Endothelial cell of umbilical vein (primary cell): Measurements from ENCODE around the gene ELMO1. TPM values are rescaled to one million over a fixed set of nuclear protein-coding genes. Genes with fewer than 3 reads are reported as not detected.

Source experiments
- BruUV-seq: library from RNA; stranded (reverse); fragments of 400-500 nt; replicated peaks from 2 replicates; lab custom pipeline; 2021; lab: Mats Ljungman, UMichigan
- CTCF ChIA-PET: fragments of 300-600, 350-600 bp; sonication (Branson Sonifier 250); formaldehyde crosslinking; loops from one replicate; lab custom pipeline; 2021; ENCODE audit warnings: antibody characterized with exemption, inconsistent platforms; lab: Charles Lee
- POLR2A ChIA-PET: fragments of 300-600, 350-600 bp; sonication (Branson Sonifier 250); formaldehyde crosslinking; loops from one replicate; lab custom pipeline; 2021; ENCODE audit warnings: antibody characterized with exemption, inconsistent platforms; lab: Charles Lee
- DNase-seq: peaks from one replicate; pipeline ENCODE4 v3.0.0-alpha.2; 2011; ENCODE audit warnings: low read depth, low spot score
- FAIRE-seq: peaks from 2 replicates; lab custom pipeline; 2011; peaks lifted over from hg19 to GRCh38; lab: Jason Lieb, UNC
- H2AFZ ChIP-seq: 2 replicates; pipeline ENCODE4 v1.6.0; 2012; ENCODE audit warnings: low read depth, low read length, control low read depth, inconsistent platforms
- H3K27ac ChIP-seq: 2 replicates; pipeline ENCODE4 v1.5.1; 2011; ENCODE audit warnings: low read depth, mild to moderate bottlenecking, control low read depth, low read length, moderate library complexity; ENCODE audit not compliant: insufficient read depth
- H3K27me3 ChIP-seq, 2 experiments: 2 replicates each; pipeline versions ENCODE4 v1.6.0 to v1.6.1; 2011; ENCODE audit warnings: low read length in 2 of 2, mixed read lengths in 1 of 2; ENCODE audit not compliant: control insufficient read depth in 2 of 2, insufficient read depth in 2 of 2
- H3K36me3 ChIP-seq, 2 experiments: 2 replicates in 1 of 2; 3 replicates in 1 of 2; pipeline ENCODE4 v1.5.1; 2011; ENCODE audit warnings: low read length in 2 of 2, mild to moderate bottlenecking in 1 of 2, moderate library complexity in 1 of 2; ENCODE audit not compliant: control insufficient read depth in 2 of 2, insufficient read depth in 2 of 2; ENCODE audit errors: extremely low read depth in 1 of 2
- H3K4me1 ChIP-seq: 3 replicates; pipeline ENCODE4 v1.5.1; 2011; ENCODE audit warnings: mild to moderate bottlenecking, low read length; ENCODE audit not compliant: control insufficient read depth, insufficient read depth; ENCODE audit errors: extremely low read depth
- H3K4me2 ChIP-seq: 2 replicates; pipeline ENCODE4 v1.6.1; 2011; ENCODE audit warnings: low read length, control low read depth, mixed read lengths; ENCODE audit not compliant: insufficient read depth
- H3K4me3 ChIP-seq, 3 experiments: fragments of 200-600 bp in 1 of 3; sonication (generic), shearing (Covaris generic) in 1 of 3; replicated peaks in 1 of 3; 2 replicates each; pipeline ENCODE4 v1.5.1; 2011 to 2016; ENCODE audit warnings: control low read depth in 3 of 3, low read length in 3 of 3, mild to moderate bottlenecking in 2 of 3, inconsistent platforms in 1 of 3, low read depth in 1 of 3, moderate library complexity in 1 of 3; ENCODE audit not compliant: insufficient read depth in 1 of 3
- H3K79me2 ChIP-seq: 2 replicates; pipeline ENCODE4 v1.6.0; 2012; ENCODE audit warnings: low read length, inconsistent platforms; ENCODE audit not compliant: control insufficient read depth, insufficient read depth
- H3K9ac ChIP-seq: replicated peaks from 2 replicates; pipeline ENCODE3; 2011; ENCODE audit warnings: low read length, control low read depth; ENCODE audit not compliant: insufficient read depth; ENCODE audit errors: extremely low read depth
- H3K9me1 ChIP-seq: replicated peaks from 3 replicates; pipeline ENCODE4 v1.6.0; 2011; ENCODE audit warnings: mild to moderate bottlenecking, low read length; ENCODE audit not compliant: control insufficient read depth, insufficient read depth; ENCODE audit errors: extremely low read depth
- H3K9me3 ChIP-seq: replicated peaks from 2 replicates; pipeline ENCODE4 v1.5.1; 2012; ENCODE audit warnings: low read length, inconsistent platforms; ENCODE audit not compliant: control insufficient read depth, insufficient read depth
- H4K20me1 ChIP-seq: replicated peaks from 2 replicates; pipeline ENCODE3; 2011; ENCODE audit warnings: mild to moderate bottlenecking, low read length; ENCODE audit not compliant: control insufficient read depth, insufficient read depth; ENCODE audit errors: extremely low read depth
- EZH2 ChIP-seq: IDR thresholded peaks from 2 replicates; pipeline ENCODE4 v1.6.1; 2012; ENCODE audit warnings: borderline replicate concordance, low read depth, mild to moderate bottlenecking, moderate library complexity, low read length, inconsistent platforms; ENCODE audit not compliant: severe bottlenecking
- FOS ChIP-seq: IDR thresholded peaks from 2 replicates; pipeline ENCODE4 v1.6.1; 2011; ENCODE audit warnings: mild to moderate bottlenecking, low read length, moderate library complexity, borderline replicate concordance; ENCODE audit not compliant: insufficient read depth
- GATA2 ChIP-seq: IDR thresholded peaks from 2 replicates; pipeline ENCODE4 v1.7.0; 2011; ENCODE audit warnings: low read depth, mild to moderate bottlenecking, moderate library complexity, mixed read lengths, low read length; ENCODE audit not compliant: insufficient read length, insufficient read depth
- JUN ChIP-seq: IDR thresholded peaks from 2 replicates; pipeline ENCODE4 v1.6.1; 2011; ENCODE audit warnings: borderline replicate concordance, low read depth; ENCODE audit not compliant: insufficient read length, insufficient read depth
- MYC ChIP-seq: IDR thresholded peaks from one replicate; pipeline ENCODE4 v1.6.1; 2011; ENCODE audit warnings: mild to moderate bottlenecking, low read depth, low read length
- POLR2A ChIP-seq: IDR thresholded peaks from 2 replicates; pipeline ENCODE4 v1.6.1; 2012; ENCODE audit warnings: low read depth, mild to moderate bottlenecking, control low read depth, low read length
- POLR2AphosphoS5 ChIP-seq: IDR thresholded peaks from 2 replicates; pipeline ENCODE4 v1.6.1; 2012; ENCODE audit warnings: low read depth, mild to moderate bottlenecking, control low read depth, low read length, moderate library complexity; ENCODE audit not compliant: insufficient read depth
- dilution Hi-C: fragments of 300-500 bp; cut with MboI; formaldehyde crosslinking; loops from one replicate; pipeline ENCODE4 v1.15.0; 2019; ENCODE audit warnings: low sequenced_read_pairs; ENCODE audit not compliant: extremely low pct_ligation_motif_present
- intact Hi-C: fragments of 100-400 bp; cut with micrococcal nuclease; formaldehyde crosslinking; loops from one replicate; pipeline ENCODE4 v1.10.0; 2022
- polyA plus RNA-seq, 4 experiments: library from polyadenylated mRNA; depleted of rRNA in 3 of 4; stranded (reverse) in 3 of 4; unstranded in 1 of 4; fragments of >200 nt; gene quantifications; 2 replicates each; pipeline versions ENCODE4 v1.2.1 to v1.2.3, GENCODE V29; 2011 to 2012; ENCODE audit warnings: missing spikeins in 1 of 4
- total RNA-seq: library from RNA; stranded (reverse); gene quantifications from 2 replicates; pipeline ENCODE4 v1.2.3, GENCODE V29; 2021
- TF ChIP-seq, protein P1 (sequence below): IDR thresholded peaks from 2 replicates; pipeline ENCODE4 v1.6.1; 2011; ENCODE audit not compliant: insufficient read depth, insufficient read length
- TF ChIP-seq, protein P2 (sequence below), 2 donors: IDR thresholded peaks; 1 replicate in 1 of 2; 2 replicates in 1 of 2; pipeline ENCODE4 v1.5.1; 2011; ENCODE audit warnings: low read length in 2 of 2, mild to moderate bottlenecking in 2 of 2, moderate library complexity in 2 of 2, control low read depth in 1 of 2, inconsistent platforms in 1 of 2, low read depth in 1 of 2; ENCODE audit not compliant: insufficient read depth in 1 of 2; ENCODE audit errors: extremely low read depth in 1 of 2

The ELMO1 gene
- total and polyA plus RNA-seq, 2 donors (not counting 3 experiments of a cell fraction or from before 2014, with no cell fraction given): 17.0 to 30.6 TPM

DNA sequence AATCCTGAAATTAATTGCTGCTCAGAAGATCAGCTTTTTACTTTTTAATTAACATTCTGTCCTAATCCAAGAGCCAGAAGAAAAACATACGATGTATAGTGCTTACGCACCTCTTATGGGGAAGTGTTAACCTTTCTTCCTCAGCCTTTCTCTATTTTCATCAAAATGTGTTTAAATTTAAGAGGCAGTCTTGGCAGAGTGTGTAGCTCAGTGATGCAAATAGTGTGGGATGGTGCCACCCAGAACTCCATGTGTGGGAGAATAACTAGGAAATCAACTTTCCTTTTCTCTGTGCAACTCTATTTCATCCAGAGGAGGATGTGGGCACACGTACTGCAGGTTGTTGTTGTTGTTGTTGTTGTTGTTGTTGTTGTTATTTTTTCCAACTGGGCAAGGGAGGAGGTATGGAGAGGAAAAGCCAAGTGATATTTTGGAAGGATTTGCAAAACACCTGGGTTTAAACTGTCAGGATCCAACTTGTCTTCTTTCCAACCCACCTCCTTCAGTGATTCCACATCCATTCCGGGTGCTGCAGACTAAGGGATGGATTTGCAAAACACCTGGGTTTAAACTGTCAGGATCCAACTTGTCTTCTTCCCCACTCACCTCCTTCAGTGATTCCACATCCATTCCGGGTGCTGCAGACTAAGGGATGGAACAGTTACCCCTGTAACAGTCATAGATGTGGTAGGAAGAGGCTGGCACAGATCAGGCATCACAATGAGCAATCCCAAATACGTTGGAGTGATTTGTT lies 19.8 kb downstream of the ELMO1 start:
- dilution Hi-C loops: no loop called here
- no peak overlapping the region for H3K4me2 ChIP-seq
- no peaks in the 10 kb centered on the region for H3K9me3 ChIP-seq
- no peaks in the 10 kb centered on the region for H4K20me1 ChIP-seq
- intact Hi-C loops: no loop called here
- H3K9ac ChIP-seq: no peak overlapping the region
- H3K9me1 ChIP-seq: no peaks in the 10 kb centered on the region
- peaks cover 20% of the 10 kb centered on the region for H3K4me1 ChIP-seq
- TF ChIP-seq EZH2 (no peak), POLR2A (no peak), GATA2 (no peak), JUN (no peak), FOS (no peak), POLR2AphosphoS5 (no peak), MYC (no peak)
- TF ChIP-seq, protein P1, sequence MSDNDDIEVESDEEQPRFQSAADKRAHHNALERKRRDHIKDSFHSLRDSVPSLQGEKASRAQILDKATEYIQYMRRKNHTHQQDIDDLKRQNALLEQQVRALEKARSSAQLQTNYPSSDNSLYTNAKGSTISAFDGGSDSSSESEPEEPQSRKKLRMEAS: no peak
- TF ChIP-seq, protein P2, sequence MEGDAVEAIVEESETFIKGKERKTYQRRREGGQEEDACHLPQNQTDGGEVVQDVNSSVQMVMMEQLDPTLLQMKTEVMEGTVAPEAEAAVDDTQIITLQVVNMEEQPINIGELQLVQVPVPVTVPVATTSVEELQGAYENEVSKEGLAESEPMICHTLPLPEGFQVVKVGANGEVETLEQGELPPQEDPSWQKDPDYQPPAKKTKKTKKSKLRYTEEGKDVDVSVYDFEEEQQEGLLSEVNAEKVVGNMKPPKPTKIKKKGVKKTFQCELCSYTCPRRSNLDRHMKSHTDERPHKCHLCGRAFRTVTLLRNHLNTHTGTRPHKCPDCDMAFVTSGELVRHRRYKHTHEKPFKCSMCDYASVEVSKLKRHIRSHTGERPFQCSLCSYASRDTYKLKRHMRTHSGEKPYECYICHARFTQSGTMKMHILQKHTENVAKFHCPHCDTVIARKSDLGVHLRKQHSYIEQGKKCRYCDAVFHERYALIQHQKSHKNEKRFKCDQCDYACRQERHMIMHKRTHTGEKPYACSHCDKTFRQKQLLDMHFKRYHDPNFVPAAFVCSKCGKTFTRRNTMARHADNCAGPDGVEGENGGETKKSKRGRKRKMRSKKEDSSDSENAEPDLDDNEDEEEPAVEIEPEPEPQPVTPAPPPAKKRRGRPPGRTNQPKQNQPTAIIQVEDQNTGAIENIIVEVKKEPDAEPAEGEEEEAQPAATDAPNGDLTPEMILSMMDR (IDR thresholded peaks at IDR 0.05; ENCODE audit: extremely low read depth in 1 of 2, insufficient read depth in 1 of 2, low read depth in 1 of 2, low read length in 2 of 2): no peak
- no peaks in the 10 kb centered on the region for H3K79me2 ChIP-seq
- no TSS peak for BruUV-seq
- FAIRE-seq (no peak), DNase-seq (no peak)
- H3K36me3 ChIP-seq: no peaks in the 10 kb centered on the region
- no peak overlapping the region for H3K27ac ChIP-seq
- ChIA-PET CTCF (interaction anchor here (0.8 to 2.5 kb wide), 3 partner anchors 13 to 67 kb away, joined by 3 to 12 read pairs (median 6); partner anchors contain the start of gene ELMO1), POLR2A (no interaction called here)
- no peaks in the 10 kb centered on the region for H3K27me3 ChIP-seq
- H3K4me3 ChIP-seq: no peak overlapping the region
- no peak overlapping the region for H2AFZ ChIP-seq
